ENCODE results near the gene NT5C1A.
A peak's percentile ranks its signal among the peaks of the same experiment; 100 is the strongest.

NT5C1A gene

GRCh38 chr1:39678889-39679288 lies 7.0 kb upstream of the NT5C1A start:
- Histone ChIP-seq H3K27me3 (ENCODE audit: control insufficient read depth in 1 of 2, insufficient read depth in 2 of 2, low read length in 2 of 2) (peaks cover 11 to 13% of the 10 kb centered on the region in 2 donors), H3K4me3 (ENCODE audit: low read length in 2 of 2) (no peak overlapping the region), H3K4me1 (ENCODE audit: control insufficient read depth, insufficient read depth, low read length) (no peaks in the 10 kb centered on the region), H3K9me3 (ENCODE audit: control insufficient read depth in 2 of 2, low read length in 2 of 2) (no peaks in the 10 kb centered on the region), H3K36me3 (ENCODE audit: control insufficient read depth in 2 of 2, insufficient read depth in 2 of 2, low read length in 2 of 2) (no peaks in the 10 kb centered on the region), H3K9ac (ENCODE audit: low read length in 2 of 2) (no peak overlapping the region), H3K27ac (ENCODE audit: low read length) (no peak overlapping the region)

- Histone ChIP-seq H3K36me3 (ENCODE audit: control insufficient read depth in 2 of 2, insufficient read depth in 2 of 2, low read length in 2 of 2) (no peaks in the 10 kb centered on the region), H3K4me3 (ENCODE audit: low read length in 2 of 2) (no peak overlapping the region), H3K27me3 (ENCODE audit: control insufficient read depth in 1 of 2, insufficient read depth in 2 of 2, low read length in 2 of 2) (peaks cover 3 to 9% of the 10 kb centered on the region in 2 donors), H3K9me3 (ENCODE audit: control insufficient read depth in 2 of 2, low read length in 2 of 2) (no peaks in the 10 kb centered on the region), H3K27ac (ENCODE audit: low read length) (no peak overlapping the region), H3K4me1 (ENCODE audit: control insufficient read depth, insufficient read depth, low read length) (no peaks in the 10 kb centered on the region), H3K9ac (ENCODE audit: low read length in 2 of 2) (no peak overlapping the region)
Measured at GRCh38 chr1:39677645-39678044, 5.7 kb upstream of the NT5C1A start.

- Histone ChIP-seq H3K9ac (ENCODE audit: low read length in 2 of 2) (no peak overlapping the region), H3K27ac (ENCODE audit: low read length) (no peak overlapping the region), H3K9me3 (ENCODE audit: control insufficient read depth in 2 of 2, low read length in 2 of 2) (no peaks in the 10 kb centered on the region), H3K36me3 (ENCODE audit: control insufficient read depth in 2 of 2, insufficient read depth in 2 of 2, low read length in 2 of 2) (no peaks in the 10 kb centered on the region), H3K4me3 (ENCODE audit: low read length in 2 of 2) (no peak overlapping the region), H3K4me1 (ENCODE audit: control insufficient read depth, insufficient read depth, low read length) (peaks cover 3% of the 10 kb centered on the region), H3K27me3 (ENCODE audit: control insufficient read depth in 1 of 2, insufficient read depth in 2 of 2, low read length in 2 of 2) (peaks cover 6% of the 10 kb centered on the region in 2 donors)
Measured at GRCh38 chr1:39676948-39677548, 5.1 kb upstream of the NT5C1A start.

GRCh38 chr1:39675220-39675619 lies 3.3 kb upstream of the NT5C1A start:
- Histone ChIP-seq H3K27me3 (ENCODE audit: control insufficient read depth in 1 of 2, insufficient read depth in 2 of 2, low read length in 2 of 2) (peaks cover 3 to 11% of the 10 kb centered on the region in 2 donors), H3K9ac (ENCODE audit: low read length in 2 of 2) (no peak overlapping the region), H3K27ac (ENCODE audit: low read length) (no peak overlapping the region), H3K9me3 (ENCODE audit: control insufficient read depth in 2 of 2, low read length in 2 of 2) (no peaks in the 10 kb centered on the region), H3K4me1 (ENCODE audit: control insufficient read depth, insufficient read depth, low read length) (peaks cover 16% of the 10 kb centered on the region), H3K36me3 (ENCODE audit: control insufficient read depth in 2 of 2, insufficient read depth in 2 of 2, low read length in 2 of 2) (no peaks in the 10 kb centered on the region), H3K4me3 (ENCODE audit: low read length in 2 of 2) (no peak overlapping the region)

GRCh38 chr1:39673215-39673614 lies 1.3 kb upstream of the NT5C1A start:
- no peak overlapping the region for H3K4me3 ChIP-seq (ENCODE audit: low read length in 2 of 2)
- H3K4me1 ChIP-seq (ENCODE audit: control insufficient read depth, insufficient read depth, low read length): peaks cover 16% of the 10 kb centered on the region
- no peak overlapping the region for H3K9ac ChIP-seq (ENCODE audit: low read length in 2 of 2)
- peaks cover 15 to 16% of the 10 kb centered on the region in 2 donors for H3K27me3 ChIP-seq (ENCODE audit: control insufficient read depth in 1 of 2, insufficient read depth in 2 of 2, low read length in 2 of 2)
- H3K27ac ChIP-seq (ENCODE audit: low read length): no peak overlapping the region
- no peaks in the 10 kb centered on the region for H3K36me3 ChIP-seq (ENCODE audit: control insufficient read depth in 2 of 2, insufficient read depth in 2 of 2, low read length in 2 of 2)
- no peaks in the 10 kb centered on the region for H3K9me3 ChIP-seq (ENCODE audit: control insufficient read depth in 2 of 2, low read length in 2 of 2)

GRCh38 chr1:39672551-39672947 lies 642 bp upstream of the NT5C1A start:
- Histone ChIP-seq H3K9ac (ENCODE audit: low read length in 2 of 2) (peak overlapping the region in 1 of 2 donors; percentile 28), H3K4me3 (ENCODE audit: low read length in 2 of 2) (peak overlapping the region; percentile 64 to 71), H3K9me3 (ENCODE audit: control insufficient read depth in 2 of 2, low read length in 2 of 2) (no peaks in the 10 kb centered on the region), H3K27ac (ENCODE audit: low read length) (no peak overlapping the region), H3K27me3 (ENCODE audit: control insufficient read depth in 1 of 2, insufficient read depth in 2 of 2, low read length in 2 of 2) (peaks cover 16 to 17% of the 10 kb centered on the region in 2 donors), H3K4me1 (ENCODE audit: control insufficient read depth, insufficient read depth, low read length) (peaks cover 16% of the 10 kb centered on the region), H3K36me3 (ENCODE audit: control insufficient read depth in 2 of 2, insufficient read depth in 2 of 2, low read length in 2 of 2) (no peaks in the 10 kb centered on the region)

GRCh38 chr1:39671433-39671792 lies 494 bp downstream of the NT5C1A start:
- H3K27me3 ChIP-seq (ENCODE audit: control insufficient read depth in 1 of 2, insufficient read depth in 2 of 2, low read length in 2 of 2): peaks cover 16 to 17% of the 10 kb centered on the region in 2 donors
- peak overlapping the region; percentile 64 to 71 for H3K4me3 ChIP-seq (ENCODE audit: low read length in 2 of 2)
- no peaks in the 10 kb centered on the region for H3K36me3 ChIP-seq (ENCODE audit: control insufficient read depth in 2 of 2, insufficient read depth in 2 of 2, low read length in 2 of 2)
- H3K27ac ChIP-seq (ENCODE audit: low read length): no peak overlapping the region
- H3K9me3 ChIP-seq (ENCODE audit: control insufficient read depth in 2 of 2, low read length in 2 of 2): no peaks in the 10 kb centered on the region
- peak overlapping the region in 1 of 2 donors; percentile 28 for H3K9ac ChIP-seq (ENCODE audit: low read length in 2 of 2)
- H3K4me1 ChIP-seq (ENCODE audit: control insufficient read depth, insufficient read depth, low read length): peaks cover 16% of the 10 kb centered on the region

GRCh38 chr1:39670689-39671088 lies 1.2 kb downstream of the NT5C1A start:
- Histone ChIP-seq H3K36me3 (ENCODE audit: control insufficient read depth in 2 of 2, insufficient read depth in 2 of 2, low read length in 2 of 2) (no peaks in the 10 kb centered on the region), H3K9ac (ENCODE audit: low read length in 2 of 2) (no peak overlapping the region), H3K4me3 (ENCODE audit: low read length in 2 of 2) (no peak overlapping the region), H3K27me3 (ENCODE audit: control insufficient read depth in 1 of 2, insufficient read depth in 2 of 2, low read length in 2 of 2) (peaks cover 16 to 17% of the 10 kb centered on the region in 2 donors), H3K4me1 (ENCODE audit: control insufficient read depth, insufficient read depth, low read length) (peaks cover 16% of the 10 kb centered on the region), H3K9me3 (ENCODE audit: control insufficient read depth in 2 of 2, low read length in 2 of 2) (no peaks in the 10 kb centered on the region), H3K27ac (ENCODE audit: low read length) (no peak overlapping the region)

- Histone ChIP-seq H3K4me3 (ENCODE audit: low read length in 2 of 2) (no peak overlapping the region), H3K27ac (ENCODE audit: low read length) (no peak overlapping the region), H3K9me3 (ENCODE audit: control insufficient read depth in 2 of 2, low read length in 2 of 2) (no peaks in the 10 kb centered on the region), H3K36me3 (ENCODE audit: control insufficient read depth in 2 of 2, insufficient read depth in 2 of 2, low read length in 2 of 2) (no peaks in the 10 kb centered on the region), H3K9ac (ENCODE audit: low read length in 2 of 2) (no peak overlapping the region), H3K27me3 (ENCODE audit: control insufficient read depth in 1 of 2, insufficient read depth in 2 of 2, low read length in 2 of 2) (peaks cover 16 to 17% of the 10 kb centered on the region in 2 donors), H3K4me1 (ENCODE audit: control insufficient read depth, insufficient read depth, low read length) (peaks cover 16% of the 10 kb centered on the region)
Measured at GRCh38 chr1:39668894-39669293, 3.0 kb downstream of the NT5C1A start.

GRCh38 chr1:39668111-39668510 lies 3.8 kb downstream of the NT5C1A start:
- Histone ChIP-seq H3K9ac (ENCODE audit: low read length in 2 of 2) (no peak overlapping the region), H3K9me3 (ENCODE audit: control insufficient read depth in 2 of 2, low read length in 2 of 2) (no peaks in the 10 kb centered on the region), H3K4me1 (ENCODE audit: control insufficient read depth, insufficient read depth, low read length) (peaks cover 16% of the 10 kb centered on the region), H3K4me3 (ENCODE audit: low read length in 2 of 2) (no peak overlapping the region), H3K27ac (ENCODE audit: low read length) (no peak overlapping the region), H3K36me3 (ENCODE audit: control insufficient read depth in 2 of 2, insufficient read depth in 2 of 2, low read length in 2 of 2) (no peaks in the 10 kb centered on the region), H3K27me3 (ENCODE audit: control insufficient read depth in 1 of 2, insufficient read depth in 2 of 2, low read length in 2 of 2) (peaks cover 16 to 17% of the 10 kb centered on the region in 2 donors)

GRCh38 chr1:39666772-39667171 lies 5.1 kb downstream of the NT5C1A start:
- H3K4me1 ChIP-seq (ENCODE audit: control insufficient read depth, insufficient read depth, low read length): peaks cover 10% of the 10 kb centered on the region
- peaks cover 13 to 17% of the 10 kb centered on the region in 2 donors for H3K27me3 ChIP-seq (ENCODE audit: control insufficient read depth in 1 of 2, insufficient read depth in 2 of 2, low read length in 2 of 2)
- no peaks in the 10 kb centered on the region for H3K9me3 ChIP-seq (ENCODE audit: control insufficient read depth in 2 of 2, low read length in 2 of 2)
- H3K9ac ChIP-seq (ENCODE audit: low read length in 2 of 2): no peak overlapping the region
- no peaks in the 10 kb centered on the region for H3K36me3 ChIP-seq (ENCODE audit: control insufficient read depth in 2 of 2, insufficient read depth in 2 of 2, low read length in 2 of 2)
- no peak overlapping the region for H3K4me3 ChIP-seq (ENCODE audit: low read length in 2 of 2)
- H3K27ac ChIP-seq (ENCODE audit: low read length): no peak overlapping the region

All from stomach smooth muscle (tissue), 2 donors.